GM04503 (cell line): ENCODE data around the gene KLHDC4.
"Not testable (repeated sequence)": the region's sequence is repeated elsewhere in the genome, so short reads cannot be mapped to it uniquely, and the experiment has no call there.

Source experiments
- DNase-seq: peaks from one replicate; pipeline ENCODE4 v3.0.0-alpha.2; 2012; ENCODE audit warnings: low read depth

Gene KLHDC4

GRCh38 chr16:87720446-87720845 is 45.3 kb downstream of the KLHDC4 start:
- DNase-seq = no peak

- DNase-seq = not testable (repeated sequence)
Observed at GRCh38 chr16:87718831-87719230, 47.0 kb downstream of the KLHDC4 start.

- no peak for DNase-seq
Observed at GRCh38 chr16:87715658-87716057, 50.1 kb downstream of the KLHDC4 start.

- no peak for DNase-seq
Observed at GRCh38 chr16:87715231-87715630, 50.6 kb downstream of the KLHDC4 start.

- DNase-seq = no peak
Observed at GRCh38 chr16:87713451-87714229, 52.1 kb downstream of the KLHDC4 start.

- no peak for DNase-seq
Observed at GRCh38 chr16:87712184-87712762, 53.5 kb downstream of the KLHDC4 start.

- DNase-seq = no peak
Observed at GRCh38 chr16:87710887-87711286, 54.9 kb downstream of the KLHDC4 start.

GRCh38 chr16:87709677-87710076 is 56.1 kb downstream of the KLHDC4 start:
- no peak for DNase-seq

GRCh38 chr16:87708881-87709638 is 56.7 kb downstream of the KLHDC4 start:
- no peak for DNase-seq

GRCh38 chr16:87707714-87708580 is 57.8 kb downstream of the KLHDC4 start:
- DNase-seq = no peak

GRCh38 chr16:87707097-87707496 is 58.7 kb downstream of the KLHDC4 start:
- no peak for DNase-seq

GRCh38 chr16:87706278-87707000 is 59.3 kb downstream of the KLHDC4 start:
- no peak for DNase-seq

- DNase-seq = no peak
Observed at GRCh38 chr16:87705771-87706277, 60.0 kb downstream of the KLHDC4 start.

- DNase-seq = no peak
Observed at GRCh38 chr16:87704754-87705353, 60.9 kb downstream of the KLHDC4 start.

GRCh38 chr16:87703835-87704375 is 61.9 kb downstream of the KLHDC4 start:
- DNase-seq = no peak

GRCh38 chr16:87703071-87703470 is 62.7 kb downstream of the KLHDC4 start:
- DNase-seq = no peak

- DNase-seq = no peak
Observed at GRCh38 chr16:87702325-87702811, 63.4 kb downstream of the KLHDC4 start.

- no peak for DNase-seq
Observed at GRCh38 chr16:87701505-87701921, 64.3 kb downstream of the KLHDC4 start.

- no peak for DNase-seq
Observed at GRCh38 chr16:87701078-87701460, 64.7 kb downstream of the KLHDC4 start.

GRCh38 chr16:87700406-87701077 is 65.2 kb downstream of the KLHDC4 start:
- DNase-seq = no peak
